OCI-LY1 (cell line): ENCODE results near the gene ASB6.

ENCODE experiments used
- H2AFZ ChIP-seq: fragments of 200-600 bp; sonication (generic), shearing (Covaris generic); 2 replicates; pipeline ENCODE4 v1.6.0; 2014; ENCODE audit warnings: antibody characterized with exemption, mild to moderate bottlenecking, low read length
- H3F3A ChIP-seq: fragments of 200-600 bp; sonication (generic), shearing (Covaris generic); 2 replicates; pipeline ENCODE4 v1.6.0; 2014; ENCODE audit warnings: mild to moderate bottlenecking, antibody characterized with exemption, low read length, moderate library complexity; ENCODE audit not compliant: insufficient read depth
- H3K27ac ChIP-seq: fragments of 200-600 bp; sonication (generic); 2 replicates; pipeline ENCODE4 v1.5.1; 2014; ENCODE audit warnings: low read length, mixed run types, mild to moderate bottlenecking, low read depth; ENCODE audit not compliant: poor library complexity, severe bottlenecking
- H3K27me3 ChIP-seq: fragments of 200-600 bp; sonication (generic); 2 replicates; pipeline ENCODE4 v1.6.0; 2014; ENCODE audit warnings: antibody characterized with exemption, mild to moderate bottlenecking, low read length, moderate library complexity; ENCODE audit not compliant: insufficient read depth
- H3K36me3 ChIP-seq: fragments of 200-600 bp; sonication (generic); 2 replicates; pipeline ENCODE4 v1.6.1; 2014; ENCODE audit warnings: mild to moderate bottlenecking, antibody characterized with exemption, low read length, moderate library complexity, mixed read lengths; ENCODE audit not compliant: insufficient read depth
- H3K4me1 ChIP-seq: fragments of 200-600 bp; sonication (generic); 2 replicates; pipeline ENCODE4 v1.5.1; 2014; ENCODE audit warnings: mild to moderate bottlenecking, low read length, moderate library complexity; ENCODE audit not compliant: insufficient read depth, severe bottlenecking
- H3K4me2 ChIP-seq: fragments of 200-600 bp; sonication (generic), shearing (Covaris generic); 2 replicates; pipeline ENCODE4 v1.6.1; 2014; ENCODE audit warnings: low read length
- H3K4me3 ChIP-seq: fragments of 200-600 bp; sonication (generic); 2 replicates; pipeline ENCODE4 v1.5.1; 2014; ENCODE audit warnings: low read length, low read depth, mild to moderate bottlenecking, mixed read lengths; ENCODE audit not compliant: poor library complexity, severe bottlenecking
- H3K79me2 ChIP-seq: fragments of 200-600 bp; shearing (Covaris generic); 2 replicates; pipeline ENCODE4 v1.6.1; 2016; ENCODE audit warnings: mixed run types, low read length, mixed read lengths; ENCODE audit not compliant: insufficient read depth
- H3K9ac ChIP-seq: fragments of 200-600 bp; sonication (generic), shearing (Covaris generic); 2 replicates; pipeline ENCODE4 v1.6.1; 2014; ENCODE audit warnings: mild to moderate bottlenecking, low read length, mixed read lengths
- H3K9me2 ChIP-seq: fragments of 200-600 bp; sonication (generic), shearing (Covaris generic); 2 replicates; pipeline ENCODE4 v1.6.1; 2014; ENCODE audit warnings: low read depth, mild to moderate bottlenecking, low read length, mixed read lengths
- H3K9me3 ChIP-seq: fragments of 200-600 bp; shearing (Covaris generic); 2 replicates; pipeline ENCODE4 v1.6.1; 2014; ENCODE audit warnings: low read length, mixed read lengths
- H4K20me1 ChIP-seq: fragments of 200-600 bp; sonication (generic), shearing (Covaris generic); 2 replicates; pipeline ENCODE4 v1.6.0; 2016; ENCODE audit warnings: mild to moderate bottlenecking, low read length; ENCODE audit not compliant: insufficient read depth
- EZH2 ChIP-seq: fragments of 200-600 bp; sonication (generic), shearing (Covaris generic); IDR thresholded peaks from 2 replicates; pipeline ENCODE4 v1.8.0; 2017; ENCODE audit warnings: borderline replicate concordance, mixed run types, mild to moderate bottlenecking, antibody characterized with exemption, low read length, moderate library complexity, mixed read lengths
- TF ChIP-seq, protein P1 (sequence below): fragments of 200-600 bp; sonication (generic), shearing (Covaris generic); IDR thresholded peaks from 2 replicates; pipeline ENCODE4 v1.5.1; 2017; ENCODE audit warnings: mild to moderate bottlenecking, antibody characterized with exemption, low read length, moderate library complexity, mixed read lengths

ASB6 gene

DNA sequence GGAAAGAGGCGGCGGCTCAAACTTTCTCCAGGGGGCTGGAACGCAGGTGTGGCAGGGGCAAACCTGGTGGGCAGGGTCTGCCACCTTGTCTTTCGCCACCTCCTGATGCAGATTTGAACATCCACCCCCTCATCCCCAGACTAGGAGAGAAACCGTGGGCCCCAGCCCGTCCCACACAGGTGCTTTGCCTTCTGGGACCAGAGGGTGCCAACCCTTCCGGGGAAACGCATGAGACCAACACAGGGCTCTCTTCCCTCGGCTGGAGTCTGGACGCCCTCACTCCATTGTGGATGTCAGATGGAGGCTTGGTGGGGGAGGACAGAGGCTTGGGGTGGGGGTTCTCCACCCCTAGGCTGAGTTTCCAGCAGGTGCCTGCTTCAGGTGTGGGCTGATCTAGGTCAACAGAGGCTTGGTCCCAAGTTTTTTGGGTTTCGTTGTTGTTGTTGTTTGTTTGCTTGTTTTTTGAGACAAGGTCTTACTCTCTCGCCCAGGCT lies 30.6 kb downstream of the ASB6 start:
- H3K4me3 ChIP-seq: no peak overlapping the region
- no peak overlapping the region for H3K9ac ChIP-seq

DNA sequence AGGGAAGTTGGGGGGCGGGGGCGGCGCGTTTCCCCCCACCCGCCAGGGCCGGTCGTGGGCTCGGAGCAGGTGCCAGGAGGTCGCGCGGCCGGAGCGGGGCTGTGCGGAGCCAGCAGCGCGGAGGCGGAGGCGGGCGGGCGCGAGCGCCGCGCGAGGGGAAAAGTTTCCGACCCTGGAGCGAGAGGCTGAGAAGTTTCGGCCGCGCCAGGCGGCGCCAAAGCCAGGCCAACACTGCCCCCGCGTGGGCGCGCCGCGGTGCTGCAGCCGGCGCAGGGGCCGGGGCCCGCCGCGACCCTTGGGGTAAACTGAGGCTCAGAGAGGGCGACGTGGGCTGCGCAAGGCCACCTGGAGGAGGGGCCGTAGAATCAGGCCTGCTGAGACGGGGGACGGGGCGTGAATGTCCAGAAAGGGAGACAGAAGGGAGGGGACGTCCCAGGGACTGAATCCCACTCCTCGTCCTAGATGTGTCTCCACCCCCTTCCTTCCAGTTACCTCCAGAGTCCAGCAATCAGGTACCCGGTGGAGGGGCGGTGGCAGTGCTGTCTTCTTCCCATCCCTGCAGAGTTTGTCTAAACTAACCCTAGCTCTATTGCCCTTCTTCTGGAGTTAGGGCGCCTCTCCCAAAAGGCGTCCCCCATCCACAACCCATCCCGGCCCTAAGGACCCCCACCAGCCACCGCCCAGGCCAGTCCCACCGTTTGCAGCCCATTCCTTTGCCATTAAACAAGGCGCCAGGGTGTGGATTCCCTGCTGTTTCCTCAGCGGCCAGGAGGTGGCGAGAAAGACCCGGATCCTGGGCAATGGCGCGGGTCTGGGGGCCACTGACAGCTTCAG lies 31.3 kb downstream of the ASB6 start:
- Histone ChIP-seq H3K79me2 (no peaks in the 10 kb centered on the region), H3K36me3 (no peaks in the 10 kb centered on the region), H3K9me2 (no peaks in the 10 kb centered on the region), H4K20me1 (no peaks in the 10 kb centered on the region), H3F3A (no peaks in the 10 kb centered on the region), H3K27ac (no peak overlapping the region), H3K4me2 (peak overlapping the region; percentile 78), H3K4me3 (peak overlapping the region; percentile 66), H3K9ac (peak overlapping the region; percentile 55; the same call in 1 of the 2 replicates), H3K27me3 (no peaks in the 10 kb centered on the region), H3K9me3 (no peaks in the 10 kb centered on the region), H3K4me1 (peaks cover 6% of the 10 kb centered on the region), H2AFZ (no peak overlapping the region)
- TF ChIP-seq EZH2: no peak
- TF ChIP-seq, protein P1, sequence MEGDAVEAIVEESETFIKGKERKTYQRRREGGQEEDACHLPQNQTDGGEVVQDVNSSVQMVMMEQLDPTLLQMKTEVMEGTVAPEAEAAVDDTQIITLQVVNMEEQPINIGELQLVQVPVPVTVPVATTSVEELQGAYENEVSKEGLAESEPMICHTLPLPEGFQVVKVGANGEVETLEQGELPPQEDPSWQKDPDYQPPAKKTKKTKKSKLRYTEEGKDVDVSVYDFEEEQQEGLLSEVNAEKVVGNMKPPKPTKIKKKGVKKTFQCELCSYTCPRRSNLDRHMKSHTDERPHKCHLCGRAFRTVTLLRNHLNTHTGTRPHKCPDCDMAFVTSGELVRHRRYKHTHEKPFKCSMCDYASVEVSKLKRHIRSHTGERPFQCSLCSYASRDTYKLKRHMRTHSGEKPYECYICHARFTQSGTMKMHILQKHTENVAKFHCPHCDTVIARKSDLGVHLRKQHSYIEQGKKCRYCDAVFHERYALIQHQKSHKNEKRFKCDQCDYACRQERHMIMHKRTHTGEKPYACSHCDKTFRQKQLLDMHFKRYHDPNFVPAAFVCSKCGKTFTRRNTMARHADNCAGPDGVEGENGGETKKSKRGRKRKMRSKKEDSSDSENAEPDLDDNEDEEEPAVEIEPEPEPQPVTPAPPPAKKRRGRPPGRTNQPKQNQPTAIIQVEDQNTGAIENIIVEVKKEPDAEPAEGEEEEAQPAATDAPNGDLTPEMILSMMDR: peak; percentile 66

More for the DNA sequence above, 30.6 kb downstream of the ASB6 start:
- Histone ChIP-seq H3K4me1 (peaks cover 6% of the 10 kb centered on the region), H3K27me3 (no peaks in the 10 kb centered on the region), H3K27ac (no peak overlapping the region), H3K36me3 (no peaks in the 10 kb centered on the region), H3K9me2 (no peaks in the 10 kb centered on the region), H3F3A (no peaks in the 10 kb centered on the region), H3K79me2 (no peaks in the 10 kb centered on the region), H2AFZ (no peak overlapping the region), H3K4me2 (no peak overlapping the region), H3K9me3 (no peaks in the 10 kb centered on the region), H4K20me1 (no peaks in the 10 kb centered on the region)
- TF ChIP-seq EZH2: no peak
- TF ChIP-seq, protein P1: no peak

DNA sequence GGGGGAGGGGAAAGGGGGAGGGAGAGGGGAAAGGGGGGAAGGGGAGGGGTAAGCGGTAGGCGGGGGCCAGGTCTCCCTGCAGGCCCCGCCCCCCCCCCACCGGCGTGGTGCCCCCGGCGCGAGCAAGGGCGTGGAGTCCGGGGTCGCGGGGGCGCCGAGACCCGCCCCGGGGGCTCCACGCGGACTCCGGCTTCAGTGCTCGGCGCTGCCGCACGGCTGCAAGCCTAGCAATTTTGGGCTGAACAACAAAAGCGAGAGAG lies 31.8 kb downstream of the ASB6 start:
- H3K9me2 ChIP-seq: no peaks in the 10 kb centered on the region
- no peaks in the 10 kb centered on the region for H3K27me3 ChIP-seq
- H3K9ac ChIP-seq: peak overlapping the region; percentile 55; the same call in 1 of the 2 replicates
- H3K79me2 ChIP-seq: no peaks in the 10 kb centered on the region
- H4K20me1 ChIP-seq: no peaks in the 10 kb centered on the region
- peaks cover 6% of the 10 kb centered on the region for H3K4me1 ChIP-seq
- H3K36me3 ChIP-seq: no peaks in the 10 kb centered on the region
- peak overlapping the region; percentile 66 for H3K4me3 ChIP-seq
- TF ChIP-seq, protein P1: no peak
- TF ChIP-seq EZH2: no peak
- H3K9me3 ChIP-seq: no peaks in the 10 kb centered on the region
- no peak overlapping the region for H3K27ac ChIP-seq
- H3K4me2 ChIP-seq: peak overlapping the region; percentile 78
- H3F3A ChIP-seq: no peaks in the 10 kb centered on the region
- H2AFZ ChIP-seq: no peak overlapping the region
